GM18907 (cell line): ENCODE data around the gene ZNFX1.
"Not testable (repeated sequence)": the region's sequence is repeated elsewhere in the genome, so short reads cannot be mapped to it uniquely, and the experiment has no call there.

Experiments used
- ATAC-seq: cut with Tn5 transposase; IDR thresholded peaks from one replicate; pipeline ENCODE4 v1.9.1; 2021; ENCODE audit warnings: mild to moderate bottlenecking, moderate library complexity; ENCODE audit not compliant: unreplicated experiment

The ZNFX1 gene

DNA sequence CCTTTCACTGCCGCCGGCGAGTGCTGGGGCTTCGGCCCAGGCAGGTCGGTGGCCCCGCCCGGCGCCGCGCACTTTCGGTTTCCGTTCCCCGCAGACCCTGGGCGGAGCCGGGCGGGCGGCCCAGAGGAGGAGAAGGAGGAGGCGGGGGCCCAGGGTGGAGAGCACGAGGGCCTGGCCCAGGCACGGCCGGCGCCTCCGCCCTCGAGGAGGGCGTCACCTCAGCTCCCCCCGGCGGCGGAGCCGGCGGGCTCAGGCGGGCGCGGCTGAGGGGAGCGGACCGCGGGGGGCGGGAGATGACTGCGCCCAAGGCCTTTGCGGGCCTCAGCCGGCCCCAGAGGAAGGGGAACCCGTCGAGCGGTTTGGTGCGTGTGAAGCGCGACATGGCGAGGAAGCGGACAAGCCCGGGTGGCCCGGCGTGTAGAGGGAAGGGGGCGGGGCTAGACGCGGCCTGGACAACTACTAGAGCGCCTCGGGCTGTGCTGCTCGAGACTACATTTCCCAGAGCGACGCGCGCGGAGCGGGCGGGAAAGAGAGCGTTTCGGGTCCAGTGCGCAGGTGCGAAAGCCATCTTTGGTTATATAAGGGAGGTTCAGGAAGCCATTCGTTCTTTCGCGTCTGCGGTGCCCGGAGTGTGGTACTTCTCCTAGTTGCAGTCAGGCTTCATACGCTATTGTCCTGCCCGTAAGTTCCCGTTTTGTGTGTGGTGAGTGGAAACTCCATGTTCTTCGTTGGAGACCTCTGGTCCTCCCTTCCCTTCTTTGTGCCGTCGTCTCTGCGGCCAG, at the start of gene ZNFX1:
ZNFX1 (minus strand) TSS at position 22 of the 782 bp plus-strand sequence. CDS start 2,218 bp downstream, outside the sequence.
- ATAC-seq, result peak; percentile 85

DNA sequence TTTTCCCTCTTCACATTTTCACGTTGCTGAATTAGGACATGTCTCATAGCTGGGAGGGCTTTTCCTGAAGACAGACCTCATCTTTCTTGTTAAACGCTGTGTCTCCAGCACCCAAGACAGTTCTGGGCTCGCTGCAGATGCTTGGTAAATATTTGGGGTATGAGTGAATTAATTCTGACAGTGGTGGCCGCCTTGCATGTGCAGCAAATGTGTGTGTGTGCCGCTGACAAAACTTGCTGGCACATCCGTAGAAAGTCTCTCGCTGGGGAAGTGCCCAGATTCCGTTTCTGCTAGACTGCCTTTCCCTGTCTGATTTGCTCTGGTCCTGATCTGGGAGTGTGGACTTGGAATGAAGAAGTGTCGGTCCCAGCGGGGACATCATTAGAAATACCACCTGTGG, 48.2 kb upstream of the ZNFX1 start:
- ATAC-seq, result no peak

DNA sequence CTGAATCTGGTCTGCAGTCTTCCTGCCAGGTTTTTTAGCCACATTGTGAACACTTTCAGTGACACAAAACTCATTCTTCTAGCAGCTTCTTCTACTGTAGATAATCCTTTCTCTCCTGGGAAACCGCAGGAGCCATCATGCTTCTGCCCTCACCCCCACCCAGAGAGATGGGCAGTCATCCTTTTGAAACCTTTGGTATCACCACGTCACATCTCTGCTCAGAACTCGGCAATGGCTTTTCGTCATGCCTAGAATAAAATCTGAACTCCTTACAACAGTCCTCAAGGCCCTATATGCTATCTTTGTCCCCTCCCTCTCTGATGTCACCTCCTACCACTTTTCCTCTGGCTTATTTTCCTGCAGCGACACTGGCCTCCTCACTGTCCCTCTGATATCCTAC, 46.4 kb upstream of the ZNFX1 start:
- ATAC-seq, result no peak

DNA sequence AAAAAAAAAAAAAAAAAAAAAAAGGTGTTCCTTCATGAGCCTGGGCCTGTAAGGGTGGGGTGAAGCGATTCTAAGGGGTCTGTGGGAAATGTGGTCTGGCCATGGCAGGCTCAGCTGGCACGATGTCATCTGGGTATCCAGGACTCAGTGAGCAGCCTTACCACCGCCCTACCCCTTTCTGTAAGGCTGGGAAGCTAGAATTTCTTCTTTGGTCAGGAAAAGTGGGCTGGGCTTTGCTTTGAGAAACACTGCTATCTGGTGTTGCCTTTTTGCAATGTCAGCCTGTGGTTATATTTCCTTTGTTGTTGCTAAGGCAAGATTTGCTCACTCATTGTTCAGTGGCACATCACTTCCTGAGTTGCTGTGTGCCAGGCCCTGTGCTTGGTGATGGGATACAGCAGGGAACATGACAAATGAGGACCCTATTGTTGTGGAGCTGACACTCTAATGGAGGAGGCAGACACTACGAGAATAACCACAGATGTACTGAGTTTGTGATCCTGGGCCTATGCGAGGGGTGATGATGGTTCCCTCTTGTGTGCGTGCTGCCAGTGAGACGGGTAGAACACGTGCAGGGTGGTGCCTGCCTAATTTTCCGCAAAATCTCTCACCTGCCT, 45.9 kb upstream of the ZNFX1 start:
- ATAC-seq, result no peak

DNA sequence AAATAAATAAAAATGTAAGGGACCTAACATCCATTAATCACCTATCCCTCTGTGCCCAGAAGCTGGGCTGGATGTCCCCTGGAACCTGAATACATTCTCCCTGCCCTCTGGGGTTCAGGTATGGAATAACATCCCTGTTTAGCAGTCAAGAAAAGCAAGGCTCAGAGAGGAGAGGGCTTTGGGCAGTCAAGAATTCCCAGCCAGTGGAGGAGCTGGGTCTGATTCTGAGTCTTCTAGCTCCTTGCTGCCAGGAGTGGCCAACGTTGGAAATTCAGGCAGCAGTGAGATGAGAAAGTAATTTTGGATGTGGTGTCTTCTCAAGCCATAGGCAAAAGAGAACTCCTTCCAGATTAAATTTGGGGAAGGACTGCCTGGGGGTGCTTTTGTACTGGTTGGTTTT, 42.6 kb upstream of the ZNFX1 start:
- ATAC-seq, result no peak

DNA sequence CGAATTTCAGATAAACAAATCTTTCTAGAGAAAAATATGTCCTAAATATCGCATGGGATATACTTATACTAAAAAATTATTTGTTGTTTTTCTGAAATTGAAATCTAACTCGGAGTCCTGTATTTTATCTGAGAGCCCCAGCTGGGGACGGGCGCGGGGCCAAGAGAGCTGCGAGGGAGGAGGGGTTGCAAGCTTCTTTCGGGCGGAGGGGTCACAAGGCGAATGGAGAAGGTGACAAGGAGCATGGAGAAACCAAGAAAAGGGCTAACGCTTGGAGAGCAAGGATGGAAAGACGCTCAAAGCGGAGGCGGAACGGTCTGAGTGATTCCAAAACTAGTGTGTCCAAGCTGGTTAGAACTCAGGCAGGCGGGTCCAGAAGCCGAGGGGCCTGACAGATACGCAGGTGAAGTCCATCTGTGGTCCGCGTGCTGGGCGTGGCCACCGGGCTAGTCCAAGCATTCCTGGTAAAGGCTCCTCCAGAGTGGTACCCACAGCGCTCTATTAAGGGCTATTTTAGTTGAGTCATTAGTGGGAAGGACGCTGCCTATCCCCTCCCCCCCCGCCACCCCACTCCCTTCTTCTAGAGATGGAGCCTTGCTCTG, 41.5 kb upstream of the ZNFX1 start:
- no peak for ATAC-seq

DNA sequence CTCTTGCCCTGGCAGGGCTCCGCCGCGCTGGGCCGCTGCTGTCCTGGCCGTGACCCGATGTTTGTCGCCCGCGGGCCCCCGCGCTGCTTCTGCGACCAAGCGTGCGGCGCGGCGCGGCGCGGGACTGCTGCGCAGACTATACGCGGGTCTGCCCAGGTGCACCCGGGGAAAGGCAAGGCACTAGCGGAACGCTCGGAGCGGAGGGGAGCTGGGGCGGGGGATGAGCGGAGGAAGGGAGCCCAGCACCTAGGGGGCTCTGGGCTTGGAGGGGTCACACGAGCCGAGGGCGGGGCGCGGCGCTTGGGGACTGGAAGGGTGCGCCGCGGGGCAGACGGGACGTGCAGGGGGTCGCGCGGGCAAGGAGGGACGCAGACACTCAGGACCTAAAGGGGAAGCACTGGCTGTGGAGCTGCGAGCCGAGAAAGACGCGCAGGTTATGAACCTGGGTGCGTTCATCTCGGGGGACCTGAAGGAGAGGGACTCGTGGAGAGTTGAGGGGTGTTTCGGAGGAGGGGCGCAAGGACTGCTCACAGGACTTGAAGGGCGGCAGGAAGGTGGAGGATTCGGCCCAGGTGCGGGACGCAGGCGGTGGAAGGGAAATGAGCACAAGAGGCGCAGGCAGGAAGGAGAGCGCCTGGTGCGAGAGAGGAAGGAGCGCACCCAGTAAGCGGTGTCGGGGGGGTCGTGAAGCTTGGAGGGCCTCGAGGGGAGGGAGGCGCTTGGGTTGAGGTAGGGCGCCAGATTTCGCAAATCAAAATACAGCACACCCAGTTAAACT, 40.8 kb upstream of the ZNFX1 start:
- no peak for ATAC-seq

DNA sequence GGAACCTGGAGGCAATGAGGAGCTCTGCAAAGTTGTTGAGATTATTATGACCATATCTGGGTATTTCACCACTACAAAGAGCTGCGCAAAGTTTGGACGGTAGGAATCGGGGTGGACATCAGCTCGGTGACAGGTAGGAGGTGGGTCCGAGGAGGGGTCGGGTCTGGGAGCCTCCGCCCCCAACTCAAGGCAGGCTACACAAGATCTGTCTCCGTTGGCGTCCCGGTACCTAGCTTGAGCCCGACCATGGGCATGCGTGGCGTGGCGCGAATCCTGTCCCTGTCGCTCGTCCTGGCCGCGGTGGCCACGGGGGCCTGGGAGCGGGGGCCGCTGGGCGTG, 40.2 kb upstream of the ZNFX1 start:
- ATAC-seq, result no peak

DNA sequence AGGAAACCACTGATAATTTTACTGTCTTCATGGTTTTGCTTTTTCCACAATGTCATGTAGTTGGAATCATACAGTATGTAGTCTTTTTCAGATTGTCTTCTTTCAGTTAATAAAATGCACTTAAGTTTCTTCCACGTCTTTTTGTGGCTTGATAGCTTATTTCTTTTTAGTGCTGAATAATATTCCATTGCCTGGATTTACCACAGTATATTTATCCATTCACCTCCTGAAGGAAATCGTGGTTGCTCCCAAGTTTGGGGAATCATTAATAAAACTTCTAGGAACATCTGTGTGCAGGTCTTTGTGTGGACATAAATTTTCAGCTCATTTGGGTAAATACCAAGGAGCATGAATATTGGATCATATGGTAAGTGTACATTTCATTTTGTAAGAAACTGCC, 38.8 kb upstream of the ZNFX1 start:
- ATAC-seq, result no peak

DNA sequence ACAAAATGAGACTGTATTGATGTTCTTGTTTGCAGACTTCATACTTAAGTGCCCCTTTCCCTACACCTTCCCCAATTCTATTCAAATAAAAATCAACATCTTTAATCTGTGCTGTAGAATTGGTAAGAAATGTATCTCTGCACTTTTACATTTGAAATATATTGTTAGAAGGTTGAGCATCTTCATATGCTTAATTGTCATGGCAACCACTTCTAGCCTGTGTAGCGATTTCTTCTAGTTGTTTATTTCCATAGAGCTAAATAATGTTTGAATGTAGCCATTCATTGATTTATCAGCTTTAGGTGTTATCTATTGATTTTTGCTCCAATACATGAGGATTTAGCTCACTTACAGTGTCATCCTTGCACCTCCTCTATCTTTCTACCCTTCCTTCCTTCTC, 37.7 kb upstream of the ZNFX1 start:
- ATAC-seq, result no peak

DNA sequence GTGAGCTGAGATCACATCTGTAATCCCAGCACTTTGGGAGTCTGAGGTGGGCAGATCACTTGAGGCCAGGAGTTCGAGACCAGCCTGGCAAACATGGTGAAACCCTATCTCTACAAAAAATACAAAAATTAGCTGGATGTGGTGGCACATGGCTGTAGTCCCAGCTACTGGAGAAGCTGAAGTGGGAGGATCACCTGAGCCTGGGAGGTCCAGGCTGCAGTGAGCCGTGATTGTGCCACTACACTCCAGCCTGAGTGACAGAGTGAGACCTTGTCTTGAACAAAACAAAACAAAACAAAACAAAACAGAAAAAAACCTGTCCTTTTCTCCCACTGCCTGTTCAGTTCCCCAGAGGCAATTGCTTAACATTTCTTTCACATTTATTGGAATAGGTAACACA, 36.2 kb upstream of the ZNFX1 start:
- ATAC-seq, result not testable (repeated sequence)

DNA sequence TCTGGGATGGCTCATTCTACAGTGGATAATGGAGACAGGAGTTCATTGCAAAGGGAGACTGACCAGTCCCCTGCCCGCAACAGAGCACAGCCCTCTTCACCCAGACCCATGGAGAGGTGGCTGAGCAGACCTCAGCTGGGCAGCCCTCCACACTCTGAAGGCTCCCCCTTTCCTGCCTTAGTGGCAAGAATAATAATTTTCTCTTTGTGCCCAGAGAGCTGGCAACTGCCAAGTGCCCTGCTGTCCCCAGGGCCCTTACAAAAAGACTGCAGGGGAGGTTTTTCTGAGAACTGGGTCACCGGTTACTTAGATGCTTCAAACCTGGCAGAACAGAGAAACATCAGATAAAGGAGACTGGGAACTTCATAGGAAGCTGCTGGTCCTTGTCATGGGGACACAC, 35.4 kb upstream of the ZNFX1 start:
- no peak for ATAC-seq

DNA sequence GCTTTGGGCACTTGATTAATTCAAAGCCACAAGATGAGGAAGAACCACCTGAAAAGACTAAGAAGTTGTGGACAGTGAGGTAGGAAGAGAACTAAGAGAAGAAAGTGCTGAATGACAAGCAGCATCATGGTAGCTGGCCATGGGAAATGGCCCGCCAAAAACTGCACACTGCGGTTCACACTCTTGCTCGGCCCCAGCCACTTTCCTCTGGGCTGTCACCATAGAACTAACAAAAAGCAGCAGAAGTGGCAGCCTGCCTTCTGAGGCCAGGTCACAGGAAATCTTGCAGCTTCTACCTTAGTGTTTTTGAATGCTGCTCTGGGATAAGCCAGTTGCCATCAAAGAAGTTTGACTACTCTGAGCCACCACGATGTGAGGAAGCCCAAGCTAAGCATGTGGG, 34.8 kb upstream of the ZNFX1 start:
- ATAC-seq, result no peak

DNA sequence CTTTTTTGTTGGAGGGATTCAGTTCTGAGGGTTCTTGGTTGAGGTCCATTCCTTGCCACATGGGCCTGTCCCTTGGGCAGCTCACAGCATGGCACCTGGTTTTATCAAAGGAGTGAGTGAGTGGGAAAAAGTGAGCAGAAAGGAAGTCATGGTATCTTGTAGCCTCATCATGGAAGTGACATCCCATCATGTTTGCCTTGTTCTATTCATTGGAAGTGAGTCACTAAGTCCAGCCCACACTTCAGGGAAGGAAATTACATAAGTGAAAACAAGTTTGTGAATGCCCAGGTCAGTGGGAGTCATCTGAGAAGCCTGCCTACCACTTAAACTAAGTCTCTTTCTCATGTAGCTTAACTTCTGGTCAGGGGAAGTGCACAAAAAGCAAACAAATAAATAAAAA, 32.8 kb upstream of the ZNFX1 start:
- ATAC-seq, result no peak

DNA sequence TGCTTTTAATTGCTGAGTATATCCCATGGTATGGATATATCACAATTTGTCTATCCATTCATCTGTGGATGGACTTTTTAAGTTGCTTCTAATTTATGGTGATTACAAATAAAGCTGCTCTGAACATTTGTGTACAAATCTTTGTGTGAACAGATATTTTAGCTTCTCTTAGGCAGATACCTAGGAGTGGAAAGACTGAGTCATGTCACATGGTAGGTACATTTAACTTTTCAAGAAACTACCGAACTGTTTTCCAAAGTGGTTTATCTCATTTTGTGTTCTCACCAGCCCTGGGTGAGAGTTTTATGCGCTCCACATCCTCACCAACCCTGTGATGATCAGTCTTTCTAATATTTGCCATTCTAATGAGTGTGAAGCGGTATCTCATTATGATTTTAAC, 31.0 kb upstream of the ZNFX1 start:
- ATAC-seq, result no peak

DNA sequence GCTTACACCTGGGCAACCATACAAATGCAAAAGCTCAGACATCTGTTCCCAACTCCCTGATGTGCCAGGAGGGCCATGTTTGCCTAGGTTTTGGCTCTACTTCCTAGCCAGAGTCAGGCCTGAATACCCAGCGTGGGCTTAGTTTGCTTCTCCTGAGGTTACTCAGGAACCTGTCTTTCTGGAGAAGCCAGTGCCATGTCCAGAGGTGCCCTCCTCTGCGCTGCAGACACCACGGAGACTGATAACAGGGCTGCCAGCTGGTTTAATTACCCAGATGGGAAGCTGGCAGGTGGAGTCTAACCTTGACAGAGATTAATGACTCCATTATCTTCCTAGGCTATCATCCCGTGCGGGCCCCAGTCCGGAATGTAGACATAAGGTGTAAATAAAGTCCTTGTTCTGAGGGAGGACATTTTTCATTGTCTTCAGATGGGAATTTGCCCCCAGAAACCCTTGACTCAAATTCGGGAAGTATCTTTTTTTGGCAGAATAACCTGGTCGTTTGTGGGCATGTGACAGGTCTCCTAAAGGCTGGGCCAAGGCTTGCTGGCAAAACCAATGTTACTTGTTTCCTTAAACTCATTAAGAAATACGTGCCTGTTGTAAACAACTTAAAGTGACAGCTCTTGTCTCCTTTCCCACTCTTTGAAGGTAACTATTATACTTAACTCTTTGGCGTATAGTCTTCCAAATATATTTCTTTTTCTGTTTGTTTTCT, 29.2 kb upstream of the ZNFX1 start:
- ATAC-seq, result no peak

DNA sequence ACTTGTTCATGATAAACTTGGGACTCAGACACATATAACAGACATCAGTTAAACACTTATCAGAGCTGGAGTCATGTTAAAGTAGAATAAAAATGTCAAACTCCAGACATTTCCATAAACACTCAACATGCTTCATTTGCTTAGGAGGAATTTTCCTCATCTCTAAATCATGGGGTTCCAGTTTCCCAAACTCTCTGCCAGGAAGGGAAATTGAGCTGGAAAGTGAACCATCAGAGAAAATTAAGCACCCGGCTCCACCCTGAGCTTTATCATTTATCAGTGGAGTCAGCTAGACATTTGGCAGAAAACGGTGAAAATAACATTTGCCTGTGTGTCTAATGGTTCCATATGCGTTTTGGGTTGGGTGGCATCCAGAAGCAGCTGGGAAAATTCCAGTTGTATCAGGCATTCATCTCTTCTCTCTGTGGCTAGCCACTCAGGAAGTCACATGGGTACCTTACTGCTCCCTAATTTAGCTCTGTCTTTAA, 25.3 kb upstream of the ZNFX1 start:
- ATAC-seq, result no peak

DNA sequence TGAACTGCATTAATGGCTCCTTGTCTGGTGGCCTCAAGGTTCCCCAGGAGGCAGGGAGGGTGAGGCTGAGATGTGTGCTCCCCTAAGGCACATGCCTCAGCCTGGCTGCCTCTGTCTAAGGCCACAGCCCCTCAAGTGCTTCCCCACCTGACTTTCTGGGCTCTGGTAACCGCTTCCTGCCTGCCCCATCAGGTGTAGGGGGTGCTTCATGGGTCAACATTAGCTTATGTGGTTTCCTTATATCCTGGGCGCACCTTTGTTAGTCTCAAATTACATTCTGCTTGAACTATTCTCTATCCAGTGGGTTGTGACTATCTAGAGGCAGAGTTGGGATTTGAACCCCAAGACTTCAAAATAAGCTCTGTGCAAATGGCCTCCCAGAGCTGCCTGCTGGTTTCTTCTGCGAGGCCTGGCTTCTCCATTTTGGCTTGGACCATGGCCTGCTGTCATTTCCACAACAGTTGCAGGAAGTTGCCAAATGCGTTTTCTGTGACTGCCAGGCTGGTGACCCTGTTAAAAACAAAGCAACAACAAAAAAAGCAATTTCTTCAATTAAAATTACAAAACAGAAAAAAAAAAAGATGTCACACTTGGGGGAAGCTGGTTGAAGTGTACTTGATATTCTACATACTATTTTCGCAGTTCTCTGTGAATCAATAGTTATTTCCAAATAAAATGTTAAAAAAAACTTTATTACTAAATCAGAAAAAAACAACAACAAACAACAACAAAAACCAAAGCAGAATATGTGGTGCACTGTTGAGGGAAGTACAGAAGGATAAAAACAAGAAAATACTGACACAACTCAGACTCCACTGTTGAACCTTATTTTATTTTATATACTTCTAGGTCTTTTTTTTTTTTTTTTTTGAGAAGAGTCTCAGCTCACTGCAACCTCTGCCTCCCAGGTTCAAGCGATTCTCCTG, 20.0 kb upstream of the ZNFX1 start:
- ATAC-seq, result no peak

DNA sequence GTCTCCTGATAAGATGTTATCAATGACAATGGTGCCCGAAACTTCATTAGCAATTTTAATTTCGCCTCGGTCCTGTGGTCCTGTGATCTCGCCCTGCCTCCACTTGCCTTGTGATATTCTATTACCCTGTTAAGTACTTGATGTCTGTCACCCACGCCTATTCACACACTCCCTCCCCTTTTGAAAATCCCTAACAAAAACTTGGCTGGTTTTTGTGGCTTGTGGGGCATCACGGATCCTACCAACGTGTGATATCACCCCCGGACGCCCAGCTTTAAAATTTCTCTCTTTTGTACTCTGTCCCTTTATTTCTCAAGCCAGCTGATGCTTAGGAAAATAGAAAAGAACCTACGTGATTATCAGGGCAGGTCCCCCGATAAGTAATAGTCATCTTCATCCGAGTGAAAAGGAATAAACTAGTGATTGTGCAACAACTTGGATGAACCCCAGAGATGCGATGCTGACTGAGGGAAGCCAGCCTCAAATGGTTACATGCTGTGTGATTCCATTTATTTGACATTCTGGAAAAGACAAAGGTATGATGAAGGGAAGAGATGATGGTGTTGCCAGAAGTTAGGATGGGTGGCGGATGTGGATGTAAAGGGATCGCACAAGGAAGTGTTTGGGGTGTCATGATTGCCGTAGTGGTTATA, 16.3 kb upstream of the ZNFX1 start:
- not testable (repeated sequence) for ATAC-seq
